ENCODE measurements around the gene APOBEC3F. TPM values are rescaled to one million over a fixed set of nuclear protein-coding genes. Genes with fewer than 3 reads are reported as not detected.
A peak's percentile ranks its signal among the peaks of the same experiment; 100 is the strongest.
"Not testable (repeated sequence)": the region's sequence is repeated elsewhere in the genome, so short reads cannot be mapped to it uniquely, and the experiment has no call there.

APOBEC3F gene
- 1.7 and 8.5 TPM in 2 replicates for total RNA-seq

DNA sequence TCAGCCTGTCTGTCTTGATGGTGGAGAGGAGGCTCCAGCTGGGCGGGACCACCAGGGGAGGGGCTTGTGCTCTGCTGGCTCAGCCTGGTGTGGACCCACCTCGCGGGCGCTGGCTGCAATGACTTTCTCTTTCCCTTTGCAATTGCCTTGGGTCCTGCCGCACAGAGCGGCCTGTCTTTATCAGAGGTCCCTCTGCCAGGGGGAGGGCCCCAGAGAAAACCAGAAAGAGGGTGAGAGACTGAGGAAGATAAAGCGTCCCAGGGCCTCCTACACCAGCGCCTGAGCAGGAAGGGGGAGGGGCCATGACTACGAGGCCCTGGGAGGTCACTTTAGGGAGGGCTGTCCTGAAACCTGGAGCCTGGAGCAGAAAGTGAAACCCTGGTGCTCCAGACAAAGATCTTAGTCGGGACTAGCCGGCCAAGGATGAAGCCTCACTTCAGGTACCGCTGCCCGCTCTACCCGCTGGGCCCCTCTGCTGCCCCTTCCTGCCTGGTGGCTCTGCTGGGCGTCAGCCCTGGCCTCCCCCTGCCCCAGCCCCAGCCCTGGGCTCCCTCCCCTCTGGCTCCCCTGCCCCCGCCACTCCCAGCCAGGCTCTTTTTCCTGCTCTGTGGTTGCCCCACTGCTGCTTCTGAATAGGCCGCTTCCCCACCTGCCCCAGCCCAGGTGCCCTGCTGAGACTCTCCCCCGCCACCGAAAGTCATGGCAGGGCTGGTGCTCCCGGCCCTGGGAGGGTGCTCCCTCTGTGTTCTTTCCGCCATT, at the start of gene APOBEC3F:
Gene APOBEC3F (plus strand): TSS at position 327 of the 759 bp plus-strand sequence. CDS start 97 bp downstream, at position 424.
- not testable (repeated sequence) for DNase-seq (ENCODE audit: low read depth)
- H3K4me3 ChIP-seq (ENCODE audit: low read depth, low read length): peak within 1 kb of the TSS; percentile 70

GRCh38 chr22:38992871-38993371, 47.7 kb upstream of the APOBEC3F start:
- not testable (repeated sequence) for H3K4me3 ChIP-seq (ENCODE audit: low read depth, low read length); DNase-seq (ENCODE audit: low read depth)

- H3K4me3 ChIP-seq (ENCODE audit: low read depth, low read length): no peak overlapping the region
- TF ChIP-seq, protein P1, sequence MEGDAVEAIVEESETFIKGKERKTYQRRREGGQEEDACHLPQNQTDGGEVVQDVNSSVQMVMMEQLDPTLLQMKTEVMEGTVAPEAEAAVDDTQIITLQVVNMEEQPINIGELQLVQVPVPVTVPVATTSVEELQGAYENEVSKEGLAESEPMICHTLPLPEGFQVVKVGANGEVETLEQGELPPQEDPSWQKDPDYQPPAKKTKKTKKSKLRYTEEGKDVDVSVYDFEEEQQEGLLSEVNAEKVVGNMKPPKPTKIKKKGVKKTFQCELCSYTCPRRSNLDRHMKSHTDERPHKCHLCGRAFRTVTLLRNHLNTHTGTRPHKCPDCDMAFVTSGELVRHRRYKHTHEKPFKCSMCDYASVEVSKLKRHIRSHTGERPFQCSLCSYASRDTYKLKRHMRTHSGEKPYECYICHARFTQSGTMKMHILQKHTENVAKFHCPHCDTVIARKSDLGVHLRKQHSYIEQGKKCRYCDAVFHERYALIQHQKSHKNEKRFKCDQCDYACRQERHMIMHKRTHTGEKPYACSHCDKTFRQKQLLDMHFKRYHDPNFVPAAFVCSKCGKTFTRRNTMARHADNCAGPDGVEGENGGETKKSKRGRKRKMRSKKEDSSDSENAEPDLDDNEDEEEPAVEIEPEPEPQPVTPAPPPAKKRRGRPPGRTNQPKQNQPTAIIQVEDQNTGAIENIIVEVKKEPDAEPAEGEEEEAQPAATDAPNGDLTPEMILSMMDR (conservative IDR thresholded peaks at IDR 0.05; ENCODE audit: low read depth, low read length): no peak
- no peak for DNase-seq (ENCODE audit: low read depth)
Observed at GRCh38 chr22:38996105-38996504, 44.6 kb upstream of the APOBEC3F start.

- H3K4me3 ChIP-seq (ENCODE audit: low read depth, low read length): no peak overlapping the region
- TF ChIP-seq, protein P1 (conservative IDR thresholded peaks at IDR 0.05; ENCODE audit: low read depth, low read length): no peak
- no peak for DNase-seq (ENCODE audit: low read depth)
Observed at GRCh38 chr22:38997518-38997917, 43.1 kb upstream of the APOBEC3F start.

DNA sequence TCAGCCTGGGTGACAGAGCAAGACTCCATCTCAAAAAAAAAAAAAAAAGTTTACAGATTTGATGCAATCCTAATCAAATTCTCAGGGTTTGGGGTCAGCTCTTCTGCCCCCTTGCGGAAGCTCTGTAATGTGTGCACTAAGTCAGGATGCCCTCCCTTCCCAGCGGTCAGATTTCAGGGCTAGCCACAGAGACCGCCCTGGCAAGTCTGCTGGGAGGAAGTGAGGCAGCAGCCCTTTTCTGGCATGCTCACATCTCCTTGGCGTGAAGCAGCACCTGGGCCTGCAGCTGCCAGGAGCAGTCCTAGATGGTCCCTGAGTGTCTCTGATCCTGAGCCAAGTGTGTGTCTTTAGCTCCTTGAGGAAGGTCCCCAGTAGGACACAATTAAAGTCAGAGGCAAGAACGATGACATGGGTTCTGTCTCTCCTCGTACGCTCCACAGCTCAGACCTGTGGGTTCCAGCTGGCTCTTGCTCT, 37.5 kb upstream of the APOBEC3F start:
- DNase-seq (ENCODE audit: low read depth): no peak
- TF ChIP-seq, protein P1 (conservative IDR thresholded peaks at IDR 0.05; ENCODE audit: low read depth, low read length): peak; percentile 80
- no peak overlapping the region for H3K4me3 ChIP-seq (ENCODE audit: low read depth, low read length)

DNA sequence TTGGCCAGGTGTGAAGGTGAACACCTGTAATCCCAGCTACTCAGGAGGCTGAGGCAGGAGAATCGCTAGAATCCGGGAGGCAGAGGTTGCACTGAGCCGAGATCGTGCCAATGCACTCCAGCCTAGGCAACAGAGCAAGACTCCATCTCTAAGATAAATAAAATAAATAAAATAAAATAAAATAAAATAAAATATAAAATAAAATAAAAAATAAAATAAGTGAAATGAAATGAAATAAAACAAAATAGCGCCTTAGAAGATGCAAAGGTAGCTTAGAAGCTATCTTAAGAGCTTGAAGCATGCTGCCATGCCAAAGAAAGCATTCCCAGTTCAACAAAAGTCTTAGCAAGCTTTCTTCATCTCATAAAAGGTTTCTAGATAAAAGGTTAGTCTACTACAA, 33.5 kb upstream of the APOBEC3F start:
- no peak for DNase-seq (ENCODE audit: low read depth)
- TF ChIP-seq, protein P1 (conservative IDR thresholded peaks at IDR 0.05; ENCODE audit: low read depth, low read length): no peak
- H3K4me3 ChIP-seq (ENCODE audit: low read depth, low read length): no peak overlapping the region

GRCh38 chr22:39008271-39008850, 32.3 kb upstream of the APOBEC3F start:
- H3K4me3 ChIP-seq (ENCODE audit: low read depth, low read length); DNase-seq (ENCODE audit: low read depth): not testable (repeated sequence)

DNA sequence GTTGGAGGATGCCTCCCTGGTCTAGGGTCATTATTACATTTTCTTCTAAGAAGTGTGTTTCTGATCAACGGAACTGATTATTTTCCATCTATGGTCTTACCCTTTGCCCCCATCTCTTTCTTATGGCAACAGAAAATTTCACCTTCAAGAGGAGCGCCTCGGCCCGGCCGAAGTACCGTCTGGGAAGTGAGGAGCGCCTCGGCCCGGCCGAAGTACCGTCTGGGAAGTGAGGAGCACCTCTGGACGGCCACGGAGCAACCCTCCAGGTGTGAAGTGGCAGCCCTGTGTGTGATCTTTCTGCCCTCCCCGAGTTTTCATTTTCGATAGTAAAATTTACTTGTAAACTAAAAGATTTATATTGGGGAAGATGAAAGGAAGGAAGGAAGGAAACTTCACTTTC, 29.7 kb upstream of the APOBEC3F start:
- H3K4me3 ChIP-seq (ENCODE audit: low read depth, low read length): no peak overlapping the region
- DNase-seq (ENCODE audit: low read depth): no peak
- TF ChIP-seq, protein P1 (conservative IDR thresholded peaks at IDR 0.05; ENCODE audit: low read depth, low read length): no peak
